ENCODE results near the gene PTH1R.

DNA sequence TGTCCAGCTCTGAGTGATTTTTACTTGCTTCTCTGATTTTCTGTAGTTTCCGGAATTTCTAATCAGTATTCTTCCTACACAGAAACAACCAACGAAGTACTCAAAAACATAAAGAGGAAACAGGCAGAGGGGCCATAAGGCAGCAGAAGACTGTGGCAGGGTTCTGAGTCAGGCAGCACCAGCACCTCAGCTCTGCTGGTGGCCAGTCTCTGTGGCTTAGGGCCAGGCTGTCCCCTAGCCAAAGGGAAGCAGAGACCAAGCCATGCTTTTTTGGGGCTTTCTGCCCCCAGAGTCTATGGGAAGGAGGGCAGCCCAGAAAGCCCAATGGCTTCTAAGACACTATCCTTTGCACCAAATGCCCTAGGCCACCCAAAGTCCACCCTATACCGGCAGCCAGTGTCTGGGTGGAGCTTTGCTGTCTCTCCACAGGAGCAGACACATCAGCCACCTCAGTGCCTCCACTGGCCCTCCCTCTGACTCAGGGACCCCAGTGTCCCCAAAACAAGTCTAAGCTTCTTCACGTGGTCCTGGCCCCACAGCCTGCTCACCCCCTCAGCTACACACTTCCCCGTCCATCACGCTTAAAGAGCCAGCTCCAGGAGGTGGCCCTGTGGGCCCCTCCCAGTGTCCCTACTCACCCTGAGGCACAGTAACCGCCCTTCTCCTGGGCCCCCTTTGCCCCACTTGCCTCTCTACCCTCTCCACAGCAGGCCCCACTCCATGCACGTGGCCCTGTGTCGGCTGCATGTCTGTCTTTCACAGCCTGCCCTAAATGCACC is 52.8 kb downstream of the PTH1R start:
- TF ChIP-seq, protein P1, sequence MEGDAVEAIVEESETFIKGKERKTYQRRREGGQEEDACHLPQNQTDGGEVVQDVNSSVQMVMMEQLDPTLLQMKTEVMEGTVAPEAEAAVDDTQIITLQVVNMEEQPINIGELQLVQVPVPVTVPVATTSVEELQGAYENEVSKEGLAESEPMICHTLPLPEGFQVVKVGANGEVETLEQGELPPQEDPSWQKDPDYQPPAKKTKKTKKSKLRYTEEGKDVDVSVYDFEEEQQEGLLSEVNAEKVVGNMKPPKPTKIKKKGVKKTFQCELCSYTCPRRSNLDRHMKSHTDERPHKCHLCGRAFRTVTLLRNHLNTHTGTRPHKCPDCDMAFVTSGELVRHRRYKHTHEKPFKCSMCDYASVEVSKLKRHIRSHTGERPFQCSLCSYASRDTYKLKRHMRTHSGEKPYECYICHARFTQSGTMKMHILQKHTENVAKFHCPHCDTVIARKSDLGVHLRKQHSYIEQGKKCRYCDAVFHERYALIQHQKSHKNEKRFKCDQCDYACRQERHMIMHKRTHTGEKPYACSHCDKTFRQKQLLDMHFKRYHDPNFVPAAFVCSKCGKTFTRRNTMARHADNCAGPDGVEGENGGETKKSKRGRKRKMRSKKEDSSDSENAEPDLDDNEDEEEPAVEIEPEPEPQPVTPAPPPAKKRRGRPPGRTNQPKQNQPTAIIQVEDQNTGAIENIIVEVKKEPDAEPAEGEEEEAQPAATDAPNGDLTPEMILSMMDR (IDR thresholded peaks at IDR 0.05) = no peak
- TF ChIP-seq POLR2A (IDR thresholded peaks at IDR 0.05) = no peak

All from prostate gland (tissue), 2 donors.